Central memory CD8-positive, alpha-beta T cell (primary cell): ENCODE measurements around the gene SCNN1B.
"Not testable (repeated sequence)": the region's sequence is repeated elsewhere in the genome, so short reads cannot be mapped to it uniquely, and the experiment has no call there.

Source experiments
- ATAC-seq: fragments of 150-1000 bp; cut with Tn5 transposase; replicated peaks from 2 replicates; pipeline ENCODE4 v1.10.0; 2022; ENCODE audit warnings: mild to moderate bottlenecking, moderate FRiP score, moderate number of reproducible peaks; ENCODE audit not compliant: poor library complexity, severe bottlenecking; ENCODE audit errors: extremely low read depth
- DNase-seq, 2 donors: peaks; one replicate each; pipeline ENCODE4 v3.0.0; 2021; ENCODE audit warnings: low spot score in 2 of 2
- H3K27ac Mint-ChIP-seq: one replicate; pipeline ENCODE4 v1.8.0; 2022; ENCODE audit warnings: low read depth, mild to moderate bottlenecking, moderate library complexity, mixed read lengths
- H3K27me3 Mint-ChIP-seq: one replicate; pipeline ENCODE4 v1.8.0; 2022; ENCODE audit warnings: mixed read lengths
- H3K36me3 Mint-ChIP-seq: one replicate; pipeline ENCODE4 v1.8.0; 2022; ENCODE audit warnings: mild to moderate bottlenecking, moderate library complexity, mixed read lengths; ENCODE audit not compliant: insufficient read depth
- H3K4me1 Mint-ChIP-seq: one replicate; pipeline ENCODE4 v1.8.0; 2022; ENCODE audit warnings: mixed read lengths
- H3K4me3 Mint-ChIP-seq: one replicate; pipeline ENCODE4 v1.8.0; 2022; ENCODE audit warnings: mild to moderate bottlenecking, moderate library complexity, mixed read lengths
- H3K9me3 Mint-ChIP-seq: one replicate; pipeline ENCODE4 v1.8.0; 2022; ENCODE audit warnings: mixed read lengths

Gene SCNN1B

DNA sequence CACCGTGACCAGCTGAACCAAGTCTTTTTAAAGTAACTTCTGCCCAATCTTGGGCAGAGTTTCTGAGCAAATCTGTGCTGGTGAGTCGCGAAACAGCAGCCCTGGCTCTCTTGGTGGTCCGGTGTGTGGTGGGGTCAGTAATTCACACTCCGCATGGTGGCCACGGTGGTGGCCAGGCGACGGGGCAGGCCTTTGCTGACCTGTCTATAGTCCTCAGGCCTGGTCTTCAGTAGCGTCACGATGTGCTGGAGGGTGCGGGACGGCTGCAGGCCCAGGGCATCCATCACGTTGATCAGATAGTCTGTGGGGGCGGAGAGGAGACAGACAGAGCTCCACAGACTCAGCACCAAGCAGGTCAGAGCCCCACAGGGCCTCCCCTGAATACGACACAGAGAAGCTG lies 86.7 kb downstream of the SCNN1B start:
- DNase-seq: no peak
- Mint-ChIP-seq H3K4me1 (no peaks in the 10 kb centered on the region), H3K27me3 (no peaks in the 10 kb centered on the region), H3K36me3 (peaks cover 25% of the 10 kb centered on the region), H3K27ac (no peak overlapping the region), H3K9me3 (no peaks in the 10 kb centered on the region), H3K4me3 (no peak overlapping the region)
- ATAC-seq: no peak

- H3K4me1 Mint-ChIP-seq: no peaks in the 10 kb centered on the region
- no peaks in the 10 kb centered on the region for H3K9me3 Mint-ChIP-seq
- H3K4me3 Mint-ChIP-seq: no peak overlapping the region
- H3K36me3 Mint-ChIP-seq: peaks cover 26% of the 10 kb centered on the region
- H3K27me3 Mint-ChIP-seq: no peaks in the 10 kb centered on the region
- ATAC-seq: no peak
- no peak for DNase-seq
- H3K27ac Mint-ChIP-seq: no peak overlapping the region
These were observed 87.1 kb downstream of the SCNN1B start for GRCh38 chr16:23389201-23389600.

- H3K9me3 Mint-ChIP-seq, DNase-seq, H3K27me3 Mint-ChIP-seq, ATAC-seq, H3K4me1 Mint-ChIP-seq, H3K4me3 Mint-ChIP-seq, H3K27ac Mint-ChIP-seq: not testable (repeated sequence)
- peaks cover 31% of the 10 kb centered on the region for H3K36me3 Mint-ChIP-seq
These were observed 87.8 kb downstream of the SCNN1B start for GRCh38 chr16:23389936-23390335.

- Mint-ChIP-seq H3K36me3 (peaks cover 41% of the 10 kb centered on the region), H3K9me3 (no peaks in the 10 kb centered on the region), H3K27me3 (no peaks in the 10 kb centered on the region), H3K27ac (no peak overlapping the region), H3K4me1 (no peaks in the 10 kb centered on the region), H3K4me3 (no peak overlapping the region)
- ATAC-seq (no peak), DNase-seq (no peak)
These were observed 89.5 kb downstream of the SCNN1B start for GRCh38 chr16:23391381-23392222.

GRCh38 chr16:23392223-23392600 lies 90.1 kb downstream of the SCNN1B start:
- Mint-ChIP-seq H3K4me1 (no peaks in the 10 kb centered on the region), H3K9me3 (no peaks in the 10 kb centered on the region), H3K27me3 (no peaks in the 10 kb centered on the region), H3K27ac (no peak overlapping the region), H3K4me3 (no peak overlapping the region), H3K36me3 (peaks cover 45% of the 10 kb centered on the region)
- no peak for ATAC-seq
- no peak for DNase-seq

DNA sequence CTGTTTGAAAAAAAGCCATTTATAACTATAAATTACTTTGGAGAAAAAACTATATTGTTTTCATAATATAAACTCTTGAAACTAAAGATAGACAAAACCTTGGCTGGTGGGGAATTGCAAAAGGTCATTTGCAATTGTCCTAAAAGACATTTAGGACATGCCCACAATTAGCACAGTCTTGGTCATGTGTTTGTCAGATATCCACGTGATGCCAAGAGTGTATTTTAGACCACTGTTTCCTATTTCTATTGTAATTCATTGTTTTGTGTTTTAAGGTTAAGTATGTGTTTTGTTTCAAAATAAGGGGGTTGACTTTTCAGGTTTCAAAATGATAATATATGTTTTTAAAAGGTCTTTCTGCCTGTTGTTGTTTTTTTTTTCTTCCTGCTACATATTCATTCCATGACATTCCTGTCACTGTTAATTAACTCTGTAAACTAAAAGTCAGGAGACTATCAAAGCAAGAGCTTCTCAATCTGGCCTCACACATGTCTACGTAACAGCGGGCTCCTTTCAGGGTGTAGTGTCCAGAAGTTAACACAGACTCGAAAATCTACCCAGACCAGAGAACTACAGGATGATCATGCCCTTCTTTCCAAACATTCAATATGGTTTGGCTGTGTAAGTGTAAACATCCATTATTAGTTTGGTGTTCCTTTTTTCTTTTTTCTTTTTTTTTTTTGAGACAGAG lies 92.2 kb downstream of the SCNN1B start:
- Mint-ChIP-seq H3K27ac (no peak overlapping the region), H3K27me3 (no peaks in the 10 kb centered on the region), H3K9me3 (no peaks in the 10 kb centered on the region), H3K4me1 (no peaks in the 10 kb centered on the region), H3K36me3 (peaks cover 42% of the 10 kb centered on the region), H3K4me3 (no peak overlapping the region)
- no peak for ATAC-seq
- DNase-seq: no peak

DNA sequence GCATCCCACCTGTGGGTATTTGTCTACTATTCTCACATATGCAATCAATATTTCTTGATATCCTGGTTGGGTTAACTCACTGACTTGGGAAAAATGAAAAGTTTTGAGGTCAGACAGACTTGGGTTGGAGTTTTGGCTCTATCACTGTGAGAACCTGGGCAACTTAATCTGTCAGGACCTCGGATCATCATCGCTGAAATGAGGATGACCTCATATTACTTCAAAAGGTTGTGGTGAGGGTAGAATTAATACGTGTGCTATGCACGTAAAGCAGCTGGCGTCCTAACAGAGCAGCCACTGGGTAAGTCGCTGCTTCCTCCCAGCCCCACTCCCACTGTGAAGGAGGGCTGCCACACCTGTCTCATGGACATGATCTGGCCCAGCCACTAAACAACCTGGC lies 93.6 kb downstream of the SCNN1B start:
- Mint-ChIP-seq H3K9me3 (no peaks in the 10 kb centered on the region), H3K36me3 (peaks cover 43% of the 10 kb centered on the region), H3K27me3 (no peaks in the 10 kb centered on the region), H3K4me1 (no peaks in the 10 kb centered on the region), H3K4me3 (no peak overlapping the region), H3K27ac (no peak overlapping the region)
- no peak for ATAC-seq
- DNase-seq: no peak

DNA sequence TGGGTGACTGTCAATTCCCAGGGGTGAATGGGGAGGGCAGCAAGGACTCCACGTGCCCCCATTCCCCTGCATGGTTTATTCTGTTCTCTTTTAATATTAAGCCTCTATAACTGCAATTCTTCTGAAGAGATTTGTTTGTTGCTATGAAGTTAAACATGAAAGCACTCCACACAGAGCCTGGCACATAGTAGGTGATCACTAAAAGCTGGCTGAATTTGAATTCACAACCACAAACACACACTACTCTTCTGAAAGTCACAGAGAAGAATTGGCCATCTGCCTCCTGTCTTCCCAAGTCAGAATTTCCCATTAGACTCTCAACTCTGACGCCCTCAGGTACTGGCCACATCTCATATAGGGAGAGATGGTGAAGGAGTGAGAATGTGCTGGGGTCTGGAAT lies 95.4 kb downstream of the SCNN1B start:
- Mint-ChIP-seq H3K36me3 (peaks cover 55% of the 10 kb centered on the region), H3K27me3 (no peaks in the 10 kb centered on the region), H3K4me1 (no peaks in the 10 kb centered on the region), H3K4me3 (no peak overlapping the region), H3K9me3 (no peaks in the 10 kb centered on the region), H3K27ac (no peak overlapping the region)
- DNase-seq (no peak), ATAC-seq (no peak)

DNA sequence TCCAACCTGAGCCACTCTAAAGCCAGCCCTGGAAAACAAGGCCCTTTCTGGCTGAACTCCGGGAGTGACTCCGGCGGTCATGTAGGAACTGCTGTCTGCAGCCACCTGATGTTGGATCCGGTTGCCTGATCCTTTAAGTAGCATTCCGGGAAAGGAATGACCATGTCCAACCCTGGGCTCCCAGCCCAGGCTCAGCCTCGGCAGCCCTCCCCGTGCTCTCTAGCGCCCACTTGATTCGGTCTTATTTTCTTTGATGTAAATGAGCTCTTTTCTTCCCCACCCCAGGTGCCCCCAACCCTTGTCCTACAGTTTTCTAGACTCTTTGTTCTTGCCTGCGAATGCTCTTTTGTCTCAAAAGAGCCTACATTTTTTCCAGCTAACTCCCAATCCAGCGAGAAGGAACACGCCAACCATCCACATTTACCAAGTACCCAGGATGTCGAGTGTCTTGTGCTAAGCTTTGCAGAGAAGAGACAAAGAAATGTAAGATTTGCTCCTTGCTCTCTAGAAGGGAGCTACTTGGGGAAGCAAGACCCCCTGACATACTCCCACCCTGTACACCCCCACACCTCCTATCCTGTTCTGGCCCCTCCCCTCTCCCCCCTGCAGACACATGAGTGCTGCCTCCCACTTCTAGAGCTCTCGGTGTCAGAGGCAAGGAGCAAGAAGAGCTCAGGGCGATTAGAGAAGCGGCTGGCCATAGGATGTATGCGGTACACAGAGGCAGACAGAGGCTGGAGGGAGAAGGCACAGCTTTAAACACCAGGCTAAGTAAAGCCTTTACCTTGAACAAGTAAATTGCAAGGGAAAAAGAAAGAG lies 97.1 kb downstream of the SCNN1B start:
- Mint-ChIP-seq H3K9me3 (no peaks in the 10 kb centered on the region), H3K27ac (peak overlapping the region; percentile 33), H3K4me1 (no peaks in the 10 kb centered on the region), H3K27me3 (no peaks in the 10 kb centered on the region), H3K4me3 (no peak overlapping the region), H3K36me3 (peaks cover 60% of the 10 kb centered on the region)
- DNase-seq: no peak
- ATAC-seq: no peak

GRCh38 chr16:23400447-23400846 lies 98.3 kb downstream of the SCNN1B start:
- H3K9me3 Mint-ChIP-seq, H3K27me3 Mint-ChIP-seq, DNase-seq, ATAC-seq, H3K4me1 Mint-ChIP-seq, H3K4me3 Mint-ChIP-seq: not testable (repeated sequence)
- Mint-ChIP-seq H3K36me3 (peaks cover 59% of the 10 kb centered on the region), H3K27ac (peak overlapping the region; percentile 33)

DNA sequence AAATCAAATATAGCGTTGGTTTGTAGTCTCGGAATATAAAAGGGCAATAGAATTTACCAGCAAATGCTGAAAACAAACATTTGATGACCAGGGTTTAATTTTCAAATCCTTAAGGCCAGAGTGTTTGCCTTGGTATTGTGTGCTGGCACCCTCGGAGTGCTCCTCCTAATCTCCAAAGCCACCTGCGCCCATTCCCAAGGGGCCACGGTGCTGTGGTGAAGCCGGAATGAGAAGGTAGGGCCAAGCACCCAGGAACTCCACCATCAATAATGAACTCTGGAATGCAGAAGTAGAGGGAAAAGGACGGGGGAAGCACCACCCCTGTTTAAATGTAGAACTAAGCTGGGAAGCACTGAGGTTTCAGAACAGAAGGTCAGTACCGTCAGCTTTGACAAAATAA lies 99.0 kb downstream of the SCNN1B start:
- Mint-ChIP-seq H3K4me3 (no peak overlapping the region), H3K9me3 (no peaks in the 10 kb centered on the region), H3K4me1 (no peaks in the 10 kb centered on the region), H3K36me3 (peaks cover 55% of the 10 kb centered on the region), H3K27ac (no peak overlapping the region), H3K27me3 (no peaks in the 10 kb centered on the region)
- DNase-seq (no peak), ATAC-seq (no peak)

- Mint-ChIP-seq H3K4me1 (no peaks in the 10 kb centered on the region), H3K27me3 (no peaks in the 10 kb centered on the region), H3K9me3 (no peaks in the 10 kb centered on the region), H3K27ac (no peak overlapping the region), H3K36me3 (peaks cover 53% of the 10 kb centered on the region), H3K4me3 (no peak overlapping the region)
- ATAC-seq (no peak), DNase-seq (no peak)
These were observed 100.0 kb downstream of the SCNN1B start for GRCh38 chr16:23402100-23402499.
